Activated CD8-positive, alpha-beta memory T cell treated with anti-CD3 and anti-CD28 coated beads, Interleukin-2, amount 10 ng/mL, durations not matched to agents 7 days and 5 days (primary cell): ENCODE results near the gene RNF38. TPM values are rescaled to one million over a fixed set of nuclear protein-coding genes. Genes with fewer than 3 reads are reported as not detected.
"Not testable (repeated sequence)": the region's sequence is repeated elsewhere in the genome, so short reads cannot be mapped to it uniquely, and the experiment has no call there.

Source experiments
- ATAC-seq: fragments of 150-1000 bp; cut with Tn5 transposase; one replicate; pipeline ENCODE4 v1.10.0; 2021; ENCODE audit warnings: moderate library complexity
- CTCF ChIA-PET: fragments of 350-600 bp; sonication (Branson Sonifier 250); formaldehyde crosslinking; loops from one replicate; lab custom pipeline; 2021; ENCODE audit warnings: antibody characterized with exemption; lab: Charles Lee
- DNase-seq: peaks from one replicate; pipeline ENCODE4 v3.0.0-alpha.2; 2020
- H3K27ac Mint-ChIP-seq: one replicate; pipeline ENCODE4 v1.8.0; 2021; ENCODE audit warnings: mild to moderate bottlenecking, mixed read lengths
- H3K27me3 Mint-ChIP-seq: one replicate; pipeline ENCODE4 v1.8.0; 2021; ENCODE audit warnings: mixed read lengths
- H3K36me3 Mint-ChIP-seq: one replicate; pipeline ENCODE4 v1.8.0; 2021; ENCODE audit warnings: mild to moderate bottlenecking, mixed read lengths
- H3K4me1 Mint-ChIP-seq: one replicate; pipeline ENCODE4 v1.8.0; 2021; ENCODE audit warnings: mixed read lengths
- H3K4me3 Mint-ChIP-seq: one replicate; pipeline ENCODE4 v1.8.0; 2021; ENCODE audit warnings: mild to moderate bottlenecking, moderate library complexity, mixed read lengths
- H3K9me3 Mint-ChIP-seq: one replicate; pipeline ENCODE4 v1.8.0; 2022; ENCODE audit warnings: low read depth, mixed read lengths
- total RNA-seq, 2 experiments: library from RNA; stranded (reverse); gene quantifications; one replicate each; pipeline ENCODE4 v1.2.3, GENCODE V29; 2021

RNF38 gene
- total RNA-seq, 2 experiments from 2014 or later = 41.4 to 51.9 TPM

DNA sequence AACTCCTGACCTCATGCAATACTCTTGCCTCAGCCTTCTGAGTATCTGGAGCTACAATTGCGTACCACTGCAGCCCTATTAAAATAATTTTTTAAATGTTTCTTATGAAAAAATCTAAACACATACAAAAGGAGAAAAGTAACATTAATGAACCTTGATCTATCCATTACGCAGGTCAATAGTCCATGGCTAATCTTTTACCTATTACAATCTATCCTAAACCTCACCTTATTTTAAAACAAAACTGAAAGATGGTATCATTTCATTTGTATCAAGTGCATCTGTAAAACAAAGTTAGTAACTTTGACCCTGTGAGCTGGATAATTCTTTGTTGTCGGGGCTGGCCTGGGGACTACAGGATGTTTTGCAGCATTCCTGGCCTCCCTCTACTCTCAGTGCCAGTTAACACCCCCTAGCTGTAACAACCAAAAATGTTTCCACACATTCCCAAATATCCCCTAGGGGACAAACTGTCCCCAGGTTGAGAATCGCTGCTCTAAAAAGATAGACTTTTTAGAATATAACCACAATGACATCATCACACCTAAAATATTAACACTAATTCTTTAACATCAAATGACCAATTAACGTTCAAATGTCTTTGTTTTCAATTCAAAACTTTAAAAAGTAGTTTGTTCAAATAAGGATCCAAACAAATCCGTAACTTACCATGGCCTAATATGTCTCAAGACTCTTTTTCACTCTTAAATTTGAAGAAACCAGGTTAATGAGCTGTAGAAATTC, 54.8 kb downstream of the RNF38 start:
- no peaks in the 10 kb centered on the region for H3K9me3 Mint-ChIP-seq
- H3K36me3 Mint-ChIP-seq = peaks cover 61% of the 10 kb centered on the region
- H3K27ac Mint-ChIP-seq = no peak overlapping the region
- ATAC-seq = no peak
- DNase-seq = no peak
- H3K4me1 Mint-ChIP-seq = peaks cover 14% of the 10 kb centered on the region
- no peaks in the 10 kb centered on the region for H3K27me3 Mint-ChIP-seq
- CTCF ChIA-PET = no interaction called here
- no peak overlapping the region for H3K4me3 Mint-ChIP-seq

DNA sequence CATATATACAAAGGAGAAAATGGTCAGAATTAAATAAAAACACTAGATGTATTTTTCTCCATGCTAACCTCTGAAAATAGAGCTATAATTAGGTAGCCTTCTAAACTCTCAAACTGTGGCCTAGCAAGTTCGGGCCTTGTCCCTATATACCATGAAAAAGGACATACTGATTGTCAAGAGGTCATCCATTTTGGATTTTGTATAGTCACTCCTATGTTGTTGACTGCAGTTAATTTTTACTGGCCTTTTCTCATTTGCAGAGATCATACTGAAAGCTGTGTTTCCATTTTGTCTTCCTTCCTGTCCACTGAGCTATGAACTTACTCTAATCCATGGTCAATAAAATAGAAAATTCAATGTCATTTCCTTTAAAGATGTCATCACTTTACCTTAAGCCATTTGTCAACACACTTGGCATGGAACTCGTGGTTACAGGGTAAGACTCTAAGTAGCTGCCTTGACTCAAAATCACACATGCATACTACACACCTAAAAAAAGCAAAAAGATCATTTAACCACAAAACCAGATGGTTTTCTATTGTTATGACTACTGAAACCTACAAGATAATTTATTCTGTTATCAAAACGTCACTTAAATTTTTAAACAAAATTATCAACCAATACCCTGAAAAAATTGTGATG, 58.0 kb downstream of the RNF38 start:
- Mint-ChIP-seq H3K4me1 (peaks cover 14% of the 10 kb centered on the region), H3K27ac (peak overlapping the region; percentile 84), H3K9me3 (no peaks in the 10 kb centered on the region), H3K36me3 (peaks cover 65% of the 10 kb centered on the region), H3K27me3 (no peaks in the 10 kb centered on the region), H3K4me3 (no peak overlapping the region)
- DNase-seq (no peak), ATAC-seq (peak; percentile 94)
- CTCF ChIA-PET = interaction anchor here (1.0 to 1.4 kb wide), 5 partner anchors 8 to 176 kb away, joined by 3 to 9 read pairs (median 4); no protein-coding TSS in a partner anchor

DNA sequence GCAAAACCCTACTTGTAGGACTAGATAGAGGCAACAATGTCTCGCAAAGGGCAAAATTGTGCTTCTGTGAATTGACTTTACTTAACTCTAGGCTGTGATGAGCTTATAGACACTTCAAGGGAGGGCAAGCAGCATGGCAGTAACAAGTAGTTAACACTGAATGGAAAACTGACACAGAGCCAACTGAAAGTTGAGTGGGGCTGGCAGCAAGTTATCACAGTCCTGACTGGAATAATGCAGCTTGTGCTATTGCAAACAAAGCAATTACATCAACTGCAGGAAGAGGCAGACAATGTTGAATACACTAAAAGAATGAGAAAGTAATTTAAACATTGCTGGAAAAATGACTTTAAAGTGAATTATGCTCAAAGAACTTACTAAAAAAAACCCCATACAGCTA, 62.2 kb downstream of the RNF38 start:
- DNase-seq = no peak
- Mint-ChIP-seq H3K27me3 (no peaks in the 10 kb centered on the region), H3K27ac (no peak overlapping the region), H3K4me1 (peaks cover 12% of the 10 kb centered on the region), H3K9me3 (no peaks in the 10 kb centered on the region), H3K36me3 (peaks cover 52% of the 10 kb centered on the region), H3K4me3 (no peak overlapping the region)
- CTCF ChIA-PET = interaction anchor here (1.0 to 4.4 kb wide), 2 partner anchors 9 to 148 kb away, joined by 3 to 25 read pairs; partner anchors contain the start of gene CLTA
- ATAC-seq = no peak

DNA sequence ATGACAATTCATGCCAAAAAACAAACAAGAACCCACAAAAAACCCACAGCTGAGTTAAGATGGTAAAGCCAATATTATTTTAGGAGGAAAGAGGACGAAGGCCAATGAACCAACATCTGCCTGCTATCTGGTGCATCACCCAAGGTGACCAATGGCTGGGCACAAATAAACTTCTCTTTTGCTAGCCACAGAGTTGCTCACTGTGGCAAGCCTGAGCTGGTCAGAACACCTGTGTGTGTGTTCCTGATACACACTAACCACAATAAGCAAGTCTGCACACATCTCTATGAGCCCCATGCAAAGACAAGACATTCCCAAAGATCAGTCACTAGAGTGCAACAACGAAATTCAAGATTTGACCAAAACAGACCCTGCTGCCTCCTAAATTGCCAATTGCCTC, 63.1 kb downstream of the RNF38 start:
- no peaks in the 10 kb centered on the region for H3K9me3 Mint-ChIP-seq
- H3K4me3 Mint-ChIP-seq = no peak overlapping the region
- H3K27ac Mint-ChIP-seq = no peak overlapping the region
- no peak for DNase-seq
- peaks cover 46% of the 10 kb centered on the region for H3K36me3 Mint-ChIP-seq
- peaks cover 5% of the 10 kb centered on the region for H3K4me1 Mint-ChIP-seq
- no peak for ATAC-seq
- H3K27me3 Mint-ChIP-seq = no peaks in the 10 kb centered on the region
- CTCF ChIA-PET = interaction anchor here (1.0 to 4.4 kb wide), 2 partner anchors 8 to 147 kb away, joined by 3 to 25 read pairs; partner anchors contain the start of gene CLTA

DNA sequence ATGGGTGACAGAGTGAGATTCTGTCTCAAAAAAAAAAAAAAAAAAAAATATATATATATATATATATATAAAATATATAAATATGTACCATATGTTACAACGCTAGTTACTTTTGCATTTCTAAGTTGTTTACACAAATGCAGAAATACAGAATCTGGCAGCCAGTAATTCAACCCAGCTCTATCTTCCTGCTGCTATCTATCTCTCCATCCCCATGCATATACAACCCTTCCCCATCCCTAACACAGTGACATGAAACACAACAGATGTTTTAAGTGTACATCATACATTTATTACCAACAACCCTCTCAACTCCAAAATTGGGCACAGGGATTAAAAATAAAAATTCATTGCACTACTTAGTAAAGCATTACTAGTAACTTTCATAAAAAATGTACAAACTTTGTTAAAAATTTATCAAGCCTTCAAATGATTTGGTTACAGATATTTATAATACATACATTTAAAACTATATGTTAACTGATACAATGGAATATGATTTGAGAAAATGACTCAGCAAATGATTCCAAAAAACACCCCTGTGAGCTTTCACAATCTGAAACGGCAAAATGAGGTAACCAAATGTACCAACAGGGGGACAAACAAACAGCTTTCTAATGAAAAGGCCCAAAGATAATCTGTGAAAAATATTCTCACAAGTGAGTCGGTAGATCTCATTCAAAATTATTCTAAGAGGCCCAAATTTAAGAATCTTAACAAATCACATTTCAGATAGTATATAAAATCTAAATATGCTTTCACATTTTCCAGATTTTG, 63.8 kb downstream of the RNF38 start:
- Mint-ChIP-seq H3K27me3 (no peaks in the 10 kb centered on the region), H3K9me3 (no peaks in the 10 kb centered on the region), H3K4me3 (no peak overlapping the region), H3K4me1 (peaks cover 2% of the 10 kb centered on the region), H3K27ac (no peak overlapping the region), H3K36me3 (peaks cover 42% of the 10 kb centered on the region)
- DNase-seq (no peak), ATAC-seq (no peak)
- CTCF ChIA-PET = interaction anchor here (4.4 kb wide), 1 partner anchor 7 kb away, joined by 25 read pairs; no protein-coding TSS in a partner anchor

DNA sequence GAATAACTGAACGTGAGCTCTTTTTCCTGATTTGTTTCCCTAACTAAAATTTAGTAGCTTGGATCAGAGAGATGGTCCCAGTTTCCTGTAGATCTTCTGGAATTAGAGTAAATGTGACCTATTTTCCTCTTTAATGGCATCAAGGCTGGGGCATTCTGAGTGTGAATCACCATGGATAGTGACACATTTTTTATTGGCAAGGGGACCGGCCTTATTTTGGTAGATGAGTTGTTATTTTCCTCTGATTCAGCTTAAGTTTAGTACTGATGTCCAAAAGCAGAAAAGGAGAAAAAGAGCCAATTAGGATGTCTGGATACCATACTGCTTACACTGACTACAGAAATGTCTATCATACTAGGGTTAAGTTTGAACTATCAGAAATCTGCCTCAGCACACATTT, 68.1 kb downstream of the RNF38 start:
- no peaks in the 10 kb centered on the region for H3K9me3 Mint-ChIP-seq
- no peak for DNase-seq
- H3K4me1 Mint-ChIP-seq = peaks cover 3% of the 10 kb centered on the region
- no peak overlapping the region for H3K27ac Mint-ChIP-seq
- no peak overlapping the region for H3K4me3 Mint-ChIP-seq
- CTCF ChIA-PET = interaction anchor here (1.0 to 2.2 kb wide), 5 partner anchors 8 to 84 kb away, joined by 3 to 11 read pairs (median 4); no protein-coding TSS in a partner anchor
- H3K27me3 Mint-ChIP-seq = no peaks in the 10 kb centered on the region
- H3K36me3 Mint-ChIP-seq = peaks cover 8% of the 10 kb centered on the region
- no peak for ATAC-seq

DNA sequence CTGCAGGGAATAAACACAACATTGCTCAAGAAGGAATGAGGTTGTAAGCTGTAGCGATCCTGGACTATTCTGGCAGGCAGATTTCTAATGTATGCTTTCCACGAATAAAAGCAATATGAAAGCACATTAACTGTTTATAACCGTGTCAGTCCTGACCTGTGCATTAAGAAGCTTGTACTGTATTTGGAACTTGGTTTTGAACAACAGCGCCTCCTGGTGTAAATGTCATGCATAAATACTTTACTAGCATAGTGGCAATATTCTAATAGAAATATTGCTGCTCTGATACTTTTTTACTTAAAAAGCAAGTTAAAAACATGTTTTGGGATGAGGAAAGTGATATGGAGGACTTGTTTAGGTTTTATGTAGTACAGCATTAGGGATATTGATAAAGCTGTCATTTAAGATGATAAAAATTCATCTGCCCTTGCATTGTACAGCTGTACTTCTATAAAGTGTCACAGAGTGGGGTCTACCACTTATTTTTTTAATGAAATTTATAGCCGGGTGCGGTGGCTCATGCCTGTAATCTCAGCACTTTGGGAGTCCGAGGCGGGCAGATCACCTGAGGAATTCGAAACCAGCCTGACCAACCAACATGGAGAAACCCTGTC, 71.2 kb downstream of the RNF38 start:
- Mint-ChIP-seq H3K4me1 (peaks cover 5% of the 10 kb centered on the region), H3K9me3 (no peaks in the 10 kb centered on the region)
- CTCF ChIA-PET = interaction anchor here (0.7 to 3.3 kb wide), 34 partner anchors 10 to 426 kb away, joined by 3 to 34 read pairs (median 4); partner anchors contain the start of genes CCIN, CLTA and GNE

DNA sequence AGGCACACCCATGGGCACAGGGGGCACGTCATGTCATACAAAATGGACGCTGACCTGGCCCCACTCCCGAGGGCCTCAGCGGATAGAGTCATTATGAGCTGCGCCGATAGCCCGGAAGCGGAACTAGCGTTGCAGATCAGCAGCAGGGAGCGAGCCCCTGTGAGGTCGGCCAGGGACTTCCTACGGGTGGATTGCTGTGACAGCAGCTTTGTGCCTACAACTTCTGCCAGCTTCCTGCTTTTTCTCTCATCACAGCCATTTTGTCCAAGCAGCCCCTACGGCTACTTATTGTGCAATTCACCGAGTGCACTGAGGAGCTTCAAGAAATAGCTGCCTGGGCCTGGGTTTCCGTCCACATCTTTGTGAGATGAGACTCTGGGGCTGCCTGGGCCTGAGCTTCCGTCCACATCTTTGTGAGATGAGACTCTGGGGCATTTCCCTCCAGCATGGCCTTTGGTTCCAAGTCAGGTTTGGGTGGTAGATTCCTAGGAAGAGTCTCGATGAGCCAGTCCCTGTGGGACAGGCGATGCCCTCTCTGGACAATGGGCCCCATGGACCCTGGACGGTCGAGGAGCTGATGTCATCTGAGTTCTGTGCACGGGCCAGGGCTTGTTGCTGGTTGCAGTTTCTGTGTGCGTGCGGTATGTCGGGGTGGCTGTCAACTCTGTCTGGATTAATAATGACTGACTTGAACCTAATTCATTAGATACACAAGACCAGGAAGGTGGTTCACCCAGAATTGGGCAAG, 74.8 kb downstream of the RNF38 start:
- H3K36me3 Mint-ChIP-seq = no peaks in the 10 kb centered on the region
- no peak overlapping the region for H3K4me3 Mint-ChIP-seq
- no peak for DNase-seq
- no peak for ATAC-seq
- no peak overlapping the region for H3K27ac Mint-ChIP-seq
- H3K9me3 Mint-ChIP-seq = no peaks in the 10 kb centered on the region
- CTCF ChIA-PET = interaction anchor here (1.0 to 1.4 kb wide), 2 partner anchors 17 to 134 kb away, joined by 4 read pairs; partner anchors contain the start of gene CLTA
- no peaks in the 10 kb centered on the region for H3K27me3 Mint-ChIP-seq
- peaks cover 6% of the 10 kb centered on the region for H3K4me1 Mint-ChIP-seq

More for the DNA sequence above, 71.2 kb downstream of the RNF38 start:
- H3K27me3 Mint-ChIP-seq = no peaks in the 10 kb centered on the region
- no peaks in the 10 kb centered on the region for H3K36me3 Mint-ChIP-seq
- ATAC-seq = peak; percentile 79
- peak; percentile 52 for DNase-seq
- H3K4me3 Mint-ChIP-seq = no peak overlapping the region
- no peak overlapping the region for H3K27ac Mint-ChIP-seq

DNA sequence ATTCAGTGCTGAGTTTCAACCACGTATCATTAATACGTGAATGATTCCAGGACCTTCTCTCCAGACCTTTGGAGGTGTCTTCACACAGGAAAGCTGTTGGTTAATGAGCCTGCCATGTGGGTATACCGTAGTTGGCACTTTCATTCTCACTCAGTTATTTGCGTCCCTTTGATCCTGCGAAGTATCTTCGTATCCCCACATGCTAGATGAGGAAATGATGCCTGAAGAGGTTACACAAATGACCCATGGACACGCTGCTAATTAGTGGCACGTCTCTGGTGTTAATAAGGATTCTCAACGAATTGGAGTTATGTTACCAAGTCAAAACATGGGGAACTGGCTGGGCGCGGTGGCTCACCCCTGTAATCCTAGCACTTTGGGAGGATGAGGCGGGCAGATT, 76.1 kb downstream of the RNF38 start:
- Mint-ChIP-seq H3K4me1 (peaks cover 6% of the 10 kb centered on the region), H3K27me3 (no peaks in the 10 kb centered on the region), H3K9me3 (no peaks in the 10 kb centered on the region), H3K4me3 (no peak overlapping the region), H3K36me3 (no peaks in the 10 kb centered on the region), H3K27ac (no peak overlapping the region)
- no peak for ATAC-seq
- CTCF ChIA-PET = interaction anchor here (1.0 kb wide), 1 partner anchor 16 kb away, joined by 4 read pairs; no protein-coding TSS in a partner anchor
- DNase-seq = no peak

DNA sequence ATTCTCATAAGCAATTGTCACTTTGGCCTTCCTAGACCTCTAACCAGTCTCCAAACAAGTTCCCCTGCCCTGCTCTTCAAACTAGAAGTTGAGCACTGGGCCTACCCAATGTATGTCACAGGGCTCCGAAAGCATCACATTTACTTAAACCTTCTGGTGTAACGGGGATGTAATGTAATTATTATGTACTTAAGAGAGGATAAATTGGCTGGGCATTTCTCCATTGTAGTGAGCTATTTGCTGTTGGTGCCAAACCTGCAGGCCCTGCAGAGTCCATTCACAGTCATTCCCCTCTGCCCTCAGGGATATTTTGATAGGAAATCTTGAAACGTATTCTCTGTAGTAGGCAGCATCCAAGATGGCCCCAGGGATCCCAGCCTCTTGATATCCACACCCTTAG, 77.6 kb downstream of the RNF38 start:
- CTCF ChIA-PET = interaction anchor here (1.2 kb wide), 1 partner anchor 9 kb away, joined by 4 read pairs; no protein-coding TSS in a partner anchor
- no peak for ATAC-seq

DNA sequence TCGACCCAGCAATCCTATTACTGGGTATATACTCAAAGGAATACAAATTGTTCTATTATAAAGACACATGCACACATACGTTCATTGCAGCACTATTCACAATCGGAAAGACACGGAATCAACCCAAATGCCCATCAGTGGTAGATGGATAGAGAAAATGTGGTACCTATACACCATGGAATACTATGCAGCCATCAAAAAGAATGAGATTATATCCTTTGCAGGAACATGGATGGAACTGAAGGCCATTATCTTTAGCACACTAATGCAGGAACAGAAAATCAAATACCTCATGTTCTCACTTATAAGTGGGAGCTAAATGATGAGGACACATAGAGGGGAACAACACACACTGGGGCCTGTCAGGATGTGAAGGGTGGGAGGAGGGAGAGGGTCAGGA, 78.2 kb downstream of the RNF38 start:
- DNase-seq, ATAC-seq, H3K4me3 Mint-ChIP-seq, H3K9me3 Mint-ChIP-seq, H3K4me1 Mint-ChIP-seq, H3K36me3 Mint-ChIP-seq, H3K27ac Mint-ChIP-seq, H3K27me3 Mint-ChIP-seq: not testable (repeated sequence)
- CTCF ChIA-PET = interaction anchor here (1.2 kb wide), 1 partner anchor 10 kb away, joined by 4 read pairs; no protein-coding TSS in a partner anchor

More for the DNA sequence above, 77.6 kb downstream of the RNF38 start:
- Mint-ChIP-seq H3K4me3 (no peak overlapping the region), H3K27me3 (no peaks in the 10 kb centered on the region), H3K36me3 (no peaks in the 10 kb centered on the region), H3K27ac (no peak overlapping the region), H3K9me3 (no peaks in the 10 kb centered on the region), H3K4me1 (peaks cover 4% of the 10 kb centered on the region)
- no peak for DNase-seq

DNA sequence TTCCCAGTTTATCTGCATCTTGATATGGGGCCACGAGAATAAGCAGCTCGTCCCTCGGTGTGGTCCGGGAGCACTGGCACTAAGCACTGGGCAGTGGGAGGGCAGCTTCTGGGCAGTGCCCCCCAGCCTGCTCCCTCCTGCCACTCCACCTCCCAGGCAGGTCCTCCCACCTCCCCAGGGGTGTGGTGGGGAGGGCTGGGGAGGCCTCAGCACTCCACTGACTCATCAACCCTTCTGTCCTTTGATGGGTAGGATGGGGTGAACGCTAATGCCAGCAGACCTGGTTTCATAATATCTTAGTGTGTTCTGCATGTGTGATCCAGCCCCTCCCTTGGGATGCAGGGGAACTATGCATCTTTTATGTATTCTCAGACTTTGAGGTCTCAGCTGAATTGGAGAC, 79.6 kb downstream of the RNF38 start:
- no peak for ATAC-seq
- no peak overlapping the region for H3K27ac Mint-ChIP-seq
- H3K36me3 Mint-ChIP-seq = no peaks in the 10 kb centered on the region
- H3K27me3 Mint-ChIP-seq = peaks cover under 1% of the 10 kb centered on the region
- H3K9me3 Mint-ChIP-seq = no peaks in the 10 kb centered on the region
- no peak for DNase-seq
- H3K4me1 Mint-ChIP-seq = peaks cover 6% of the 10 kb centered on the region
- CTCF ChIA-PET = interaction anchor here (2.7 kb wide), 1 partner anchor 14 kb away, joined by 10 read pairs; no protein-coding TSS in a partner anchor
- H3K4me3 Mint-ChIP-seq = no peak overlapping the region
